ENCODE measurements around the gene OGFR. TPM values are rescaled to one million over a fixed set of nuclear protein-coding genes. Genes with fewer than 3 reads are reported as not detected.

The OGFR gene
- total RNA-seq, 2 donors from 2014 or later = 23.3 to 23.6 TPM

DNA sequence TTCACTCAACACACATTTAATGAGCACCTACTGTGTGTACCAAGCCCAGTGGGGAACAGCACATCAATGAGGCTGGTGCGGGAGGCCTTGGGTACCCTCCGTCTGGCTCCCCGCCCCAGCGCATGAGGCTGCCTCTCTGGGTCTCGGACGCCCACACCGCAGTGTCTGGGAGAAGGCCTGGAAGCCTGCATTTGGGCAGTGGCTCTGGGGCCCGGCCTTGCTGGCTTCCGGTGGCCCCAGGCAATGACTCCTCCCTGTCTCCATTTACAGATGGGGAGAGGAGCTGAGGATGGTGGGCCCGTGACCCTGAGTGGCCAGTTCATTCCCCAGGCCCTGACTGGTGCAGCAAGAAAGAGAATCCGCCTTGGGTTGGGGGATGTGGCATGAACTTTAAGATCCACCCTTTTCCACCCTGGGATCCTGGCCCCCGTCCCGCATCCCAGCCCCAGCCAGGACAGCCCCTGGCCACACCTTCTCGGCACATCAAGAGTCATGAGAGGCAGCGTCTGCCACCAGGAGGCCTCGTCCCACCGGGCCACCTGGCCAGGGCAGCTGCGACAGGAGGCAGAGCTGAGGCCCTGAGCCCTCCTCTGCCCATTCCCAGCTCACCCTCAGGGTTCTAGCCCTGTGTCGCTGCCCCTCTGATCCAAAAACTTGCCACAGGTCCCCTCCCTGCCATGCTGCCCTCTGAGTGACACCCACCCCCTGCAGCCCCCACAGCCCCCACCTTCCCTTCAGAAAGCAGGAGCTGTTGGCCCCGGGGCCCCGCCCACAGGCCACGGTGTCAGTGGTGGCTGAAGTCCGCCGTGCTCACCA lies 25.8 kb upstream of the OGFR start:
- intact Hi-C loops (cut with DNase I) = no loop called here
- DNase-seq (no peak), ATAC-seq (no peak)

DNA sequence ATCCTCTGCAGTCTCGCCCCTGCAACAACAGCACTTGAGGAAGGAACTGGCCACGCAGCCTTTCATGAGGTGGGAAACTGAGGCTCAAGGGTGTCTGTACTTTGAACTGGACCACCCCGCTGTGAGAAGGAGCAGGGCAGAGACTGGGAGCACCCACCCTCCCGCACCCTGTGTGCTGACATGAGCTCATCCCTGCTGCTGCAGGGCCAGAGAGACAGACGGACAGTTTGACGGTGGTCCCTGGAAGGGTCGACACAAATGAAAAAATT lies 25.3 kb upstream of the OGFR start:
- DNase-seq = no peak
- intact Hi-C loops (cut with DNase I) = no loop called here
- ATAC-seq = no peak

GRCh38 chr20:62780204-62780603 lies 24.4 kb upstream of the OGFR start:
- DNase-seq (no peak), ATAC-seq (no peak)
- intact Hi-C loops (cut with DNase I) = loop anchor here in 1 of 2 donors (10.0 kb wide), 1 partner anchor 275 kb away; no protein-coding TSS in a partner anchor

GRCh38 chr20:62780696-62781095 lies 23.9 kb upstream of the OGFR start:
- DNase-seq (no peak), ATAC-seq (no peak)
- intact Hi-C loops (cut with DNase I) = loop anchor here in 1 of 2 donors (10.0 kb wide), 1 partner anchor 276 kb away; no protein-coding TSS in a partner anchor

GRCh38 chr20:62782149-62782892 lies 22.3 kb upstream of the OGFR start:
- intact Hi-C loops (cut with DNase I) = loop anchor here in 1 of 2 donors (10.0 kb wide), 1 partner anchor 278 kb away; no protein-coding TSS in a partner anchor
- ATAC-seq (no peak), DNase-seq (no peak)

DNA sequence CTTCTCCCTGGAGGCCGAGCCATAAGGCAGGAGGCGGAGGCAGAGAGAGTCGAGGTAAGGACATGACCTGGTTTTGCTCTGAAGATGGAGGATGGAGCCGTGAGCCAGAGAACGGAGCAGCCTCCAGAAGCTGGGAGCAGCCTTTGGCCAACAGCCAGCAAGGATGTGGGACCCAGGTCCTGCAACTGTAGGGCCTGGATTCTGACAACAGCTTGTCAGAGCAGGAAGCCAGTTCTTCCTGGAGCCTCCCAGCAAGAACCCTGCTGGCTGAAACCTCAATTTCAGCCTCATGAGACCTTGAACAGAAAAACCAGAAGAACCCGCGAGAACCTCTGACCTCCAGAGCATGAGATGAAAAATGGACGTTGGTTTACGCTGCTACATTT lies 21.7 kb upstream of the OGFR start:
- ATAC-seq (no peak), DNase-seq (no peak)
- intact Hi-C loops (cut with DNase I) = loop anchor here in 1 of 2 donors (10.0 kb wide), 1 partner anchor 278 kb away; no protein-coding TSS in a partner anchor

DNA sequence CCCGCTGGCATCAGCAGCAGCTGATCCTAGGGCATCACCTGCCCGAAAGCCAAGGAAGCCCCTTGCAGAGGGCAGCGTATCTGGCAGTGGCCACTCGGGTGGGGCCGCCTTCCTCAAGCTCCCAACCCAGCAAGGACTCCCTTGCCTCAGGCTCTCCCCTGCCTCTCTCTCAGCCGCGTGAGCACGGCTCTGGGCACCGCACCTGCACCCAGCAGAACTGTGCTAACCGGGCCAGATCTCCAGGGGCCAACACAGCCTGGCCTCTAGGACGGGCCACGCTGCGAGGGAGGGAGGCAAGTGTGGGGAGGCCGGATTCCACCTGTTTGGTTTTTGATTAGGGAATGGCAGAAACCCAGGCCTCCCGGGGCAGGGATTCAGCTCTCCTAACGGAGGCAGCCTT lies 20.1 kb upstream of the OGFR start:
- ATAC-seq (peak in 1 of 2 donors; percentile 19), DNase-seq (no peak)
- intact Hi-C loops (cut with DNase I) = loop anchor here in 1 of 2 donors (10.0 kb wide), 1 partner anchor 280 kb away; no protein-coding TSS in a partner anchor

DNA sequence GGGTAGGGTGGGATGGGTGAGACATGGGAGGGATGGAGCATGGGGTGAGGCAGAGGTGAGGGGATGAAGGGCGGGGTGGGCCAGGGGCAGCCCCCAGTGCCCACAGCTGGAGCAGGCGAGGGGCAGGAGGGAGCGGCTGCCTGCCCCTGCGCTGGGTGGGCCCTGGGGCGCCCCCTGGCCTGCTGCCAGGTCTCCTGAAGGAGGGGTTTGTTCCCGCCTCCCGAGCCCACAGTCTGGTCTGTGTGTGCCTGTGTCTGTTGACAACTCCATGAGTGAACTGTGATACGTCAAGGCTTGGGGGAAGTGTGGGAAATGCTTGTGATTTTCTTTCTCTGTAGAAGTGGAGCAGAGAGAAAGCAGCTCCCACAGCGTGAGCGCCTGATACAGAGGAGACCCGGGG lies 19.2 kb upstream of the OGFR start:
- intact Hi-C loops (cut with DNase I) = loop anchor here in 1 of 2 donors (5.0 to 10.0 kb wide), 2 partner anchors 118 to 281 kb away; no protein-coding TSS in a partner anchor
- no peak for DNase-seq
- ATAC-seq = no peak

DNA sequence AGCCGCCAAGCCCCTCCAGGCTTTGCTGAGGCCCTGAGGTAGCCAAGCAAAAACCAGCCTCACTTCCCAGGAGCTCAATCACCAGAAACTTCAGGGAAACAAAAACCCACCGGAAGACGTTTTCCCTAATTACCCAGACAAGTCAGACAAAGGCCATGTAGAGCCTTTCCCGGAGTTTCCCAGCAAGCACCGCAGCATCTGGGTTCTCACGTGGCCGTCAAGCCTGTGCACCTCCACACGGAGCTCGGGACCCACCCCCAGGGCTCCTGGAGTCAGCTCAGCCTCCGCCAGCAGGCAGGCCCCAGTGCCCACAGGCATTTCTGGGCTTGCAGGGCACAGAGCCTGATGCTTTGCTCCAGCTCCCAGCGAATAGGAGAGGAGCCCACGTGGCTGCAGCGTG lies 18.5 kb upstream of the OGFR start:
- ATAC-seq (no peak), DNase-seq (no peak)
- intact Hi-C loops (cut with DNase I) = loop anchor here in 1 of 2 donors (5.0 to 10.0 kb wide), 2 partner anchors 119 to 281 kb away; no protein-coding TSS in a partner anchor

- intact Hi-C loops (cut with DNase I) = loop anchor here in 1 of 2 donors (5.0 to 10.0 kb wide), 2 partner anchors 120 to 283 kb away; no protein-coding TSS in a partner anchor
- DNase-seq (no peak), ATAC-seq (no peak)
These were observed 17.3 kb upstream of the OGFR start for GRCh38 chr20:62787321-62787720.

DNA sequence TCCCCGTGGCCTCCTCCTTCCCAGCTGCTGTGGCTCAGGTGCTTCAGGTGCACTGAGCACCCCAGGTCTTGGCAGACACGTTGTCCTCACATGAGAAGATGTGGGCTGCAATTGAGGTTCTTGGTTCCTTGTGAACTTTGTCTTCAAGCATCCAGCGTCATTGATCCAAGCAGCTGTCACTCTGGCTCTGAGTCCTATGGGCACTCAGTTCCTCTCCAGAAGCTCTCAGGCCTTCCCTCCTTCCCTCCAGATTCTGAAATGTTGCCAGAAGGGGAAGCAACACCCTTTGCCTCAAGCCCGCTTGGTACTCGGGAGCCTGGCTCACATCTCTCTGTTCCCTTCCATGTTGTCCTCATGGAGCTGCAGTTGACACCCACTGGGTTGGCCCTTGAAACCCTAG lies 16.8 kb upstream of the OGFR start:
- intact Hi-C loops (cut with DNase I) = loop anchor here in 1 of 2 donors (5.0 to 10.0 kb wide), 2 partner anchors 121 to 283 kb away; no protein-coding TSS in a partner anchor
- DNase-seq = no peak
- no peak for ATAC-seq

DNA sequence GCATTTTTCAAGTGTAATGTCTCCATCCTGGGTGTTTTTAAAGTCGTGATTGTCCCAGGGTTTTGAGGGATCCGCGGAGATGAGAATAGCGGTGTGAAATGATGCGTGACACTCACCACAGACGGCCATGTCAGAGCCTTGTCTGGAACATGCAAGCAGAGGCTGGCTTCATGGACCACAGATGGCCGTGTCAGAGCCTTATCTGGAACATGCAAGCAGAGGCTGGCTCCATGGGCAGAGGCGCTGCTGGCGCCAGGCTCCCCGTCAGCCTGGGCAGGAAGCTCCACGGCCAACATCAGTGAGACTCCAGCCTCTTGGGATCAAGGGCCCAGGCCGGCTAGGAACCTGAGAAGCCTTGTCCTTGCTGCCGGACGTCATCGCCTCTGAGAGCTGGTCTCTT lies 16.0 kb upstream of the OGFR start:
- no peak for ATAC-seq
- intact Hi-C loops (cut with DNase I) = loop anchor here in 1 of 2 donors (5.0 to 10.0 kb wide), 2 partner anchors 121 to 284 kb away; no protein-coding TSS in a partner anchor

DNA sequence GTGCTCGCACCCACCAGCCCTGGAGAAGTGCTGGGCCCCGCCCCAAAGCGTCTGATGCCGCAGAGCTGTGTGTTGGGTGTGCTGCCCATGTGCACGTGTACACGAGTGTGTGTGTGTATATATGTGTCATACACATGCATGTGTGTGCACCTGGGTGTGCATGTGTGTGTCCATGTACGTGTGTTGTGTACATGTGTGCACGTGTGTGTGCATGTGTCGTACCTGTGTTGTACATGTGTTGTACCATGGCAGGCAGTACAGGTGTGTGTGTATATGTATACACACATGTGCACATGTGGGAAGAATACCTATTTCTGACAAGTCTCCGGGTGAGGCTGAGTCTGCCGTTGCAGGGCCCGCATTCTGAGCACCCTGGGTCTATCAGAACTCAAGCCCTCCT lies 14.6 kb upstream of the OGFR start:
- no peak for DNase-seq
- intact Hi-C loops (cut with DNase I) = loop anchor here in 1 of 2 donors (2.0 kb wide), 2 partner anchors 121 to 289 kb away; no protein-coding TSS in a partner anchor
- ATAC-seq = no peak

More for the DNA sequence above, 16.0 kb upstream of the OGFR start:
- DNase-seq = no peak

DNA sequence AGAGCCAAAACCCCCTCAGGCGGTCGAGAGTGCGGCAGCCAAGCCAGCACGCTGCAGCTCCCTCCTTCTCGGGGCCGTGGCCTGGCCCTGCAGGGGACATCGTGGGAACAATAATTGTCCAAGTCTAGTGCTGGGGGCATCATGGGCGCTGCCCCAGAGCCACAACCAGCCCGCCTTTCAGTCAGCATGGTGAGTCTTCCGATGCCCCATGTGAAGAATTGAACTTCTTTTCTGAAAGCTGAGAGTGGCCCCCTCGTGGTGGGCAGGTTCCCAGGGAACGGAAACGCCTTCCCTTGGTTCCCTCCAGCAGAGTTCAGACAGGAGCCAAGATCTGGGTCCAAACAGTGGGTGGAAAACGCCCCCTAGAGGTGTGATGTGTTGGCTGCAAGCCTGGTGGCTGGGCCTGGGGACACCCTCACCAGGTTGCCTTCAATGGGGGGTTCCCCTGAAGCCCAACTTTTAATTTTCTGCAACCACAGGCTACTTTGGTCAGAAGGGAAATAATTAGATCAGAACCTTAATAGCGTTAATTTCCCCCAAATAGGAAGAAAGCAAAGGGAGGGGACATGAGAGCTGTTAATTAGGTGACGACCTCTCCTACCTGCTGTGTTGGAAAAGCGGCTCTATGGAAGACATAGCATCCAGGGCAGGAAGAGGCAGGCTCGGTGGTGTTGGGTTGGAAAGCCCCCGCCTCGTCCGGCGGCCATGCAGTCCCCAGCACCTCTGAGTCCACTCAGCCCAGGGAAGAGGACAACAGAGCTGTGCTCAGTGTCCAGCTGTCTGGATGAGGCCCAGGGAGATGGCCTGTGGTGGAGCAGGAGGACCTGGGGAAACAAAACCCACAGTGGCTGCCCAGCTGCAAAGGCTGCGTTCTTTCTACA lies 13.1 kb upstream of the OGFR start:
- DNase-seq = peak; percentile 83
- ATAC-seq = peak in 1 of 2 donors; percentile 1
- intact Hi-C loops (cut with DNase I) = loop anchor here in 1 of 2 donors (2.0 kb wide), 2 partner anchors 123 to 291 kb away; no protein-coding TSS in a partner anchor

DNA sequence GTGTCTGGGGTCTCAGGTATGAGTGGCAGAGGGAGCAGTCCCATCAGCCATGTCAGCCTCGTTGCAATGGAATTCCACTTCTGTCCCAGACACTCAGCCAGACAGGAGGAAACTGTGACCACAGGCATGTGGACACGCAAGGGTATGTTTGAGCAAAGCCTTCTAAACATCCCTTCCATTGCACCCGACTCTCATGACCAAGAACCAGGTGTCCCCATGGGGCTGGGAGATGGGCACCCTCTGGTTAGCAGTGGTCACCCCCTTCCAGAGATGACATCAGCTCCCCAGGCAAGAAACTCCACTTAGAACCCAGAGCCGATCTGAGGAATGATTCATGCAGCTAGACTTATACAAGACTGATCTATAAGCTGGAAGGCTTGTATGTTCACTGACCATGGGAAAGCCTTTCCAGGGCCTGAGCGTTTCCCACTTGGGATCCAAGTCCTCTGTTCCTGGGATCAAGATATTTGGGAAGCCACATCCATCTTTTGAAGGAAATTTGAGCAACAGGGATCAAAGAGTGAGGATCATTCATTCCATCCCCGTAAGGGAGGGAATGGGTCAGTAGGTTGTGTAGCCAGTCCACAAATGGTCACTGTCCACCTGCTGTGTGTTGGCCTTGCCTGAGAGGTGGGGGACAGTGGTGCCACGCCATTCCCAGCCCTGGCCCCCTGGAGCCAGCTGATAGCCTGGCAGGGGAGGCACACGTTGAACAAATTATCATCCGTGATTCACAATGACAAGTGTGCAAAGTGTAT lies 12.3 kb upstream of the OGFR start:
- intact Hi-C loops (cut with DNase I) = no loop called here
- ATAC-seq (no peak), DNase-seq (no peak)

DNA sequence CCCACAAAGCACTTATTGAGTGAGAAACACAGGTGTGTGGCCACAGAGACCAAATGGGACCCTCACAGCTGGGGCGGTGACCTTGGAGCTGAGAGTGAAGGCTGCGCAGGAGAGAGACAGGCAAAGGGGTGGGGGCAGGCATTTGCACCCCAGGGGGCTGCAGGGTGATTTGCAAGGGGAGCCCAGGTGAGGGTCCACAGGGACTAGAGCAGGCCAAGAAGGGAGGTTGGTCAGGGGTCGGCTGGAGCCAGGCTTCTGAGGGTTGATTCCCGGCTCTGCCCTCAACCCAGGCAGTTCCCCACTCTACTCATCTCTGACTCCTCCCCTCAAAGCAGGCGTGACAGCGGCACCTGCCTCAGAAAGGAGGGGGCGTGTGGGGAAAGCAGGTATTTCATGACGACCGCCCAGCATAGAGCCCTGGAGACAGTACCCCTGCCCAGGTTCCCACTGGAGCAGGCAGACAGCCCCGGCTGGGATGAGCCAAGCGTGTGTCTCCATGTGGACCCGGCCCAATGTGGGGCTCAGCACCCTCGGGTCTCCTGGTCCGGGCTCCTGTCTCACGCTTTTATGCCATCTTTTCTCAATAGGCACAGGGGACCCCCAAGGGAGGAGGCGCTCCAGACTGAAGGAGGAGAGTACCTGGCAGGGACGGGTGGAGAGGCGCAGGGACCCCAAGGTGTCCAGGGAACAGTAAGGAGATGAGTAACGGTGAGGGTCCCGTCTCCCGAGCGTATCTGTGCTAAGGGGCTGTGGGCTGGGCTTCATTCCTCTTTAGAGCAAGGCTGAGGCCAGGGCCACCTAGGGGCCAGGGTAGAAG lies 11.5 kb upstream of the OGFR start:
- no peak for DNase-seq
- no peak for ATAC-seq
- intact Hi-C loops (cut with DNase I) = no loop called here

GRCh38 chr20:62793757-62794006 lies 11.0 kb upstream of the OGFR start:
- intact Hi-C loops (cut with DNase I) = no loop called here
- DNase-seq (no peak), ATAC-seq (no peak)

Data from left cardiac atrium (tissue), 4 donors.